ENCODE data around the gene KIAA0232.

KIAA0232 gene

GRCh38 chr4:6917461-6918271 lies 135.1 kb downstream of the KIAA0232 start:
- ATAC-seq: peak; percentile 60
- no peak for TF ChIP-seq CSRNP3 (CRISPR knock-in tag; IDR thresholded peaks at IDR 0.05)
- TF ChIP-seq CSDC2 (CRISPR knock-in tag; IDR thresholded peaks at IDR 0.05): no peak
- no peak for TF ChIP-seq OSR1 (CRISPR knock-in tag; IDR thresholded peaks at IDR 0.05)
- no peak for TF ChIP-seq ZFP30 (CRISPR knock-in tag; IDR thresholded peaks at IDR 0.05)
- no peak for TF ChIP-seq PPARA (CRISPR knock-in tag; IDR thresholded peaks at IDR 0.05; ENCODE audit: borderline replicate concordance)
- no peak for TF ChIP-seq ZNF565 (CRISPR knock-in tag; conservative IDR thresholded peaks at IDR 0.05; ENCODE audit: low read depth)
- TF ChIP-seq ARNTL (CRISPR knock-in tag; IDR thresholded peaks at IDR 0.05; ENCODE audit: borderline replicate concordance, low read depth): no peak
- TF ChIP-seq RARB (CRISPR knock-in tag; IDR thresholded peaks at IDR 0.05): no peak

- ATAC-seq: no peak
- TF ChIP-seq ZFP30 (CRISPR knock-in tag; IDR thresholded peaks at IDR 0.05) (no peak), TOX (CRISPR knock-in tag; IDR thresholded peaks at IDR 0.05; ENCODE audit: borderline replicate concordance) (no peak), ZNF565 (CRISPR knock-in tag; conservative IDR thresholded peaks at IDR 0.05; ENCODE audit: low read depth) (no peak), CSRNP3 (CRISPR knock-in tag; IDR thresholded peaks at IDR 0.05) (no peak), ARNTL (CRISPR knock-in tag; IDR thresholded peaks at IDR 0.05; ENCODE audit: borderline replicate concordance, low read depth) (no peak), ZFP3 (CRISPR knock-in tag; IDR thresholded peaks at IDR 0.05) (no peak), TSHZ2 (CRISPR knock-in tag; IDR thresholded peaks at IDR 0.05) (no peak), BACH2 (CRISPR knock-in tag; IDR thresholded peaks at IDR 0.05; ENCODE audit: borderline replicate concordance) (no peak), ZNF70 (CRISPR knock-in tag; IDR thresholded peaks at IDR 0.05) (no peak), CREB5 (CRISPR knock-in tag; IDR thresholded peaks at IDR 0.05; ENCODE audit: low read depth) (no peak), ESRRG (CRISPR knock-in tag; IDR thresholded peaks at IDR 0.05) (no peak), POU6F1 (CRISPR knock-in tag; IDR thresholded peaks at IDR 0.05; ENCODE audit: borderline replicate concordance, low read depth) (no peak)
These were observed 135.8 kb downstream of the KIAA0232 start for GRCh38 chr4:6918338-6918737.

GRCh38 chr4:6920171-6920570 lies 137.6 kb downstream of the KIAA0232 start:
- no peak for ATAC-seq
- TF ChIP-seq CSRNP3 (CRISPR knock-in tag; IDR thresholded peaks at IDR 0.05): no peak
- no peak for TF ChIP-seq CSDC2 (CRISPR knock-in tag; IDR thresholded peaks at IDR 0.05)
- no peak for TF ChIP-seq SNAI2 (CRISPR knock-in tag; IDR thresholded peaks at IDR 0.05)
- no peak for TF ChIP-seq BACH2 (CRISPR knock-in tag; IDR thresholded peaks at IDR 0.05; ENCODE audit: borderline replicate concordance)
- no peak for TF ChIP-seq ARNTL (CRISPR knock-in tag; IDR thresholded peaks at IDR 0.05; ENCODE audit: borderline replicate concordance, low read depth)
- no peak for TF ChIP-seq POU6F1 (CRISPR knock-in tag; IDR thresholded peaks at IDR 0.05; ENCODE audit: borderline replicate concordance, low read depth)
- no peak for TF ChIP-seq ZNF8 (CRISPR knock-in tag; IDR thresholded peaks at IDR 0.05)
- no peak for TF ChIP-seq OSR1 (CRISPR knock-in tag; IDR thresholded peaks at IDR 0.05)
- TF ChIP-seq TSHZ2 (CRISPR knock-in tag; IDR thresholded peaks at IDR 0.05): no peak

Data from SK-N-SH treated with all-trans-retinoic acid at 6 μM for 48 hours (cell line).